Measurements from ENCODE around the gene MYRF.

Gene MYRF

GRCh38 chr11:61738776-61739175 lies 13.7 kb upstream of the MYRF start:
- in situ Hi-C loops (cut with MboI; ENCODE audit: low sequenced_read_pairs) = no loop called here

GRCh38 chr11:61739413-61739812 lies 13.0 kb upstream of the MYRF start:
- in situ Hi-C loops (cut with MboI; ENCODE audit: low sequenced_read_pairs) = no loop called here

- in situ Hi-C loops (cut with MboI; ENCODE audit: low sequenced_read_pairs) = no loop called here
Measured at GRCh38 chr11:61739966-61740365, 12.5 kb upstream of the MYRF start.

GRCh38 chr11:61742391-61742790 lies 10.0 kb upstream of the MYRF start:
- in situ Hi-C loops (cut with MboI; ENCODE audit: low sequenced_read_pairs) = no loop called here

GRCh38 chr11:61743486-61744095 lies 8.8 kb upstream of the MYRF start:
- in situ Hi-C loops (cut with MboI; ENCODE audit: low sequenced_read_pairs) = no loop called here

GRCh38 chr11:61744181-61744580 lies 8.3 kb upstream of the MYRF start:
- in situ Hi-C loops (cut with MboI; ENCODE audit: low sequenced_read_pairs) = no loop called here

GRCh38 chr11:61744609-61745156 lies 7.8 kb upstream of the MYRF start:
- in situ Hi-C loops (cut with MboI; ENCODE audit: low sequenced_read_pairs) = no loop called here

- in situ Hi-C loops (cut with MboI; ENCODE audit: low sequenced_read_pairs) = no loop called here
Measured at GRCh38 chr11:61745781-61746441, 6.5 kb upstream of the MYRF start.

- in situ Hi-C loops (cut with MboI; ENCODE audit: low sequenced_read_pairs) = no loop called here
Measured at GRCh38 chr11:61746442-61747191, 5.8 kb upstream of the MYRF start.

GRCh38 chr11:61747192-61747966 lies 5.1 kb upstream of the MYRF start:
- in situ Hi-C loops (cut with MboI; ENCODE audit: low sequenced_read_pairs) = no loop called here

- in situ Hi-C loops (cut with MboI; ENCODE audit: low sequenced_read_pairs) = no loop called here
Measured at GRCh38 chr11:61747967-61748285, 4.5 kb upstream of the MYRF start.

GRCh38 chr11:61749591-61750217 lies 2.7 kb upstream of the MYRF start:
- in situ Hi-C loops (cut with MboI; ENCODE audit: low sequenced_read_pairs) = no loop called here

GRCh38 chr11:61750631-61751273 lies 1.7 kb upstream of the MYRF start:
- in situ Hi-C loops (cut with MboI; ENCODE audit: low sequenced_read_pairs) = no loop called here

- in situ Hi-C loops (cut with MboI; ENCODE audit: low sequenced_read_pairs) = no loop called here
Measured at GRCh38 chr11:61751384-61751783, 1.1 kb upstream of the MYRF start.

GRCh38 chr11:61752925-61753521 lies 587 bp downstream of the MYRF start:
- in situ Hi-C loops (cut with MboI; ENCODE audit: low sequenced_read_pairs) = no loop called here

GRCh38 chr11:61753672-61754071 lies 1.2 kb downstream of the MYRF start:
- in situ Hi-C loops (cut with MboI; ENCODE audit: low sequenced_read_pairs) = no loop called here

- in situ Hi-C loops (cut with MboI; ENCODE audit: low sequenced_read_pairs) = no loop called here
Measured at GRCh38 chr11:61754534-61755482, 2.4 kb downstream of the MYRF start.

GRCh38 chr11:61756147-61756451 lies 3.7 kb downstream of the MYRF start:
- in situ Hi-C loops (cut with MboI; ENCODE audit: low sequenced_read_pairs) = no loop called here
